ENCODE measurements around the gene RNF212.

The RNF212 gene

GRCh38 chr4:1112821-1113182, 562 bp downstream of the RNF212 start:
- H3K36me3 ChIP-seq (ENCODE audit: control insufficient read depth, insufficient read depth, low read length, severe bottlenecking), result no peaks in the 10 kb centered on the region
- H3K9me3 ChIP-seq (ENCODE audit: control insufficient read depth, low read length), result no peaks in the 10 kb centered on the region
- peaks cover 2% of the 10 kb centered on the region for H3K4me1 ChIP-seq (ENCODE audit: control insufficient read depth, insufficient read depth, low read length)
- H3K9ac ChIP-seq (ENCODE audit: low read length), result no peak overlapping the region
- no peak for DNase-seq (ENCODE audit: low read depth)
- H3K4me3 ChIP-seq (ENCODE audit: low read length), result no peak overlapping the region
- H3K27me3 ChIP-seq (replicated peaks; ENCODE audit: control insufficient read depth, insufficient read depth, low read length), result peaks cover 7% of the 10 kb centered on the region

- H3K27me3 ChIP-seq (replicated peaks; ENCODE audit: control insufficient read depth, insufficient read depth, low read length), result peaks cover 7% of the 10 kb centered on the region
- H3K9ac ChIP-seq (ENCODE audit: low read length), result no peak overlapping the region
- H3K36me3 ChIP-seq (ENCODE audit: control insufficient read depth, insufficient read depth, low read length, severe bottlenecking), result no peaks in the 10 kb centered on the region
- H3K4me3 ChIP-seq (ENCODE audit: low read length), result no peak overlapping the region
- DNase-seq (ENCODE audit: low read depth), result no peak
- no peaks in the 10 kb centered on the region for H3K9me3 ChIP-seq (ENCODE audit: control insufficient read depth, low read length)
- peaks cover 2% of the 10 kb centered on the region for H3K4me1 ChIP-seq (ENCODE audit: control insufficient read depth, insufficient read depth, low read length)
Measured at GRCh38 chr4:1112174-1112820, 1.1 kb downstream of the RNF212 start.

- Histone ChIP-seq H3K36me3 (ENCODE audit: control insufficient read depth, insufficient read depth, low read length, severe bottlenecking) (no peaks in the 10 kb centered on the region), H3K9ac (ENCODE audit: low read length) (no peak overlapping the region), H3K4me1 (ENCODE audit: control insufficient read depth, insufficient read depth, low read length) (peaks cover 2% of the 10 kb centered on the region), H3K27me3 (replicated peaks; ENCODE audit: control insufficient read depth, insufficient read depth, low read length) (peaks cover 7% of the 10 kb centered on the region), H3K9me3 (ENCODE audit: control insufficient read depth, low read length) (no peaks in the 10 kb centered on the region), H3K4me3 (ENCODE audit: low read length) (no peak overlapping the region)
- DNase-seq (ENCODE audit: low read depth), result no peak
Measured at GRCh38 chr4:1111259-1111809, 2.0 kb downstream of the RNF212 start.

- no peaks in the 10 kb centered on the region for H3K9me3 ChIP-seq (ENCODE audit: control insufficient read depth, low read length)
- no peak for DNase-seq (ENCODE audit: low read depth)
- H3K9ac ChIP-seq (ENCODE audit: low read length), result no peak overlapping the region
- H3K36me3 ChIP-seq (ENCODE audit: control insufficient read depth, insufficient read depth, low read length, severe bottlenecking), result no peaks in the 10 kb centered on the region
- H3K4me3 ChIP-seq (ENCODE audit: low read length), result no peak overlapping the region
- peaks cover 2% of the 10 kb centered on the region for H3K4me1 ChIP-seq (ENCODE audit: control insufficient read depth, insufficient read depth, low read length)
- peaks cover 7% of the 10 kb centered on the region for H3K27me3 ChIP-seq (replicated peaks; ENCODE audit: control insufficient read depth, insufficient read depth, low read length)
Measured at GRCh38 chr4:1109898-1110506, 3.4 kb downstream of the RNF212 start.

- H3K27me3 ChIP-seq (replicated peaks; ENCODE audit: control insufficient read depth, insufficient read depth, low read length), result peaks cover 7% of the 10 kb centered on the region
- DNase-seq (ENCODE audit: low read depth), result no peak
- H3K4me3 ChIP-seq (ENCODE audit: low read length), result no peak overlapping the region
Measured at GRCh38 chr4:1109333-1109732, 4.0 kb downstream of the RNF212 start.

DNA sequence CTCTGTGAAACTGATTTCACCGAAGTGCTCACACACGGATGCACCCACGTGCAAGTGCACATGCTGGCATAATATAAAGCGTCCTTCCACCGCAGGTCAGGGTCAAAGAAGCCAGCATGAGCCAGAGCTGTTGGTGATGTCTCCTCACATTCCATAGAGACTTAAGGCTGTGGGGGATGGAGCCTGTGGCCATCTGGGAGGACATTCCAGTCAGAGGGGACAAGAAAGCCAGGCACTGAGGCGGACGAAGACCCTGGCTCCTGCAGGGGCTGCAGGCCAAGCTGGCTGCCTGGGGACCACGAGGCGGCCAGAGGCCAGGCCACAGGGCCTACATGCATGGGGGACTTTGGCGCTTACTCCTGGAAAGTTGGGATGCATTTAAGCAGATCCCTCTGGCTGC, 7.7 kb downstream of the RNF212 start:
- no peaks in the 10 kb centered on the region for H3K36me3 ChIP-seq (ENCODE audit: control insufficient read depth, insufficient read depth, low read length, severe bottlenecking)
- no peak overlapping the region for H3K9ac ChIP-seq (ENCODE audit: low read length)
- peaks cover 2% of the 10 kb centered on the region for H3K4me1 ChIP-seq (ENCODE audit: control insufficient read depth, insufficient read depth, low read length)
- peaks cover 3% of the 10 kb centered on the region for H3K27me3 ChIP-seq (replicated peaks; ENCODE audit: control insufficient read depth, insufficient read depth, low read length)
- H3K9me3 ChIP-seq (ENCODE audit: control insufficient read depth, low read length), result no peaks in the 10 kb centered on the region
- DNase-seq (ENCODE audit: low read depth), result no peak
- H3K4me3 ChIP-seq (ENCODE audit: low read length), result no peak overlapping the region

More at GRCh38 chr4:1109333-1109732, 4.0 kb downstream of the RNF212 start:
- no peaks in the 10 kb centered on the region for H3K36me3 ChIP-seq (ENCODE audit: control insufficient read depth, insufficient read depth, low read length, severe bottlenecking)
- no peaks in the 10 kb centered on the region for H3K9me3 ChIP-seq (ENCODE audit: control insufficient read depth, low read length)
- peaks cover 2% of the 10 kb centered on the region for H3K4me1 ChIP-seq (ENCODE audit: control insufficient read depth, insufficient read depth, low read length)
- H3K9ac ChIP-seq (ENCODE audit: low read length), result no peak overlapping the region

- DNase-seq (ENCODE audit: low read depth), result no peak
- Histone ChIP-seq H3K36me3 (ENCODE audit: control insufficient read depth, insufficient read depth, low read length, severe bottlenecking) (no peaks in the 10 kb centered on the region), H3K4me3 (ENCODE audit: low read length) (no peak overlapping the region), H3K9me3 (ENCODE audit: control insufficient read depth, low read length) (no peaks in the 10 kb centered on the region), H3K27me3 (replicated peaks; ENCODE audit: control insufficient read depth, insufficient read depth, low read length) (no peaks in the 10 kb centered on the region), H3K9ac (ENCODE audit: low read length) (no peak overlapping the region), H3K4me1 (ENCODE audit: control insufficient read depth, insufficient read depth, low read length) (no peaks in the 10 kb centered on the region)
Measured at GRCh38 chr4:1105067-1105466, 8.3 kb downstream of the RNF212 start.

GRCh38 chr4:1104647-1105046, 8.7 kb downstream of the RNF212 start:
- no peaks in the 10 kb centered on the region for H3K4me1 ChIP-seq (ENCODE audit: control insufficient read depth, insufficient read depth, low read length)
- no peaks in the 10 kb centered on the region for H3K36me3 ChIP-seq (ENCODE audit: control insufficient read depth, insufficient read depth, low read length, severe bottlenecking)
- no peak overlapping the region for H3K9ac ChIP-seq (ENCODE audit: low read length)
- no peaks in the 10 kb centered on the region for H3K27me3 ChIP-seq (replicated peaks; ENCODE audit: control insufficient read depth, insufficient read depth, low read length)
- DNase-seq (ENCODE audit: low read depth), result no peak
- no peaks in the 10 kb centered on the region for H3K9me3 ChIP-seq (ENCODE audit: control insufficient read depth, low read length)
- no peak overlapping the region for H3K4me3 ChIP-seq (ENCODE audit: low read length)

- Histone ChIP-seq H3K4me1 (ENCODE audit: control insufficient read depth, insufficient read depth, low read length) (no peaks in the 10 kb centered on the region), H3K4me3 (ENCODE audit: low read length) (no peak overlapping the region), H3K27me3 (replicated peaks; ENCODE audit: control insufficient read depth, insufficient read depth, low read length) (no peaks in the 10 kb centered on the region), H3K36me3 (ENCODE audit: control insufficient read depth, insufficient read depth, low read length, severe bottlenecking) (no peaks in the 10 kb centered on the region), H3K9me3 (ENCODE audit: control insufficient read depth, low read length) (no peaks in the 10 kb centered on the region), H3K9ac (ENCODE audit: low read length) (no peak overlapping the region)
- DNase-seq (ENCODE audit: low read depth), result no peak
Measured at GRCh38 chr4:1099684-1100335, 13.6 kb downstream of the RNF212 start.

GRCh38 chr4:1099270-1099669, 14.1 kb downstream of the RNF212 start:
- no peak overlapping the region for H3K4me3 ChIP-seq (ENCODE audit: low read length)
- no peaks in the 10 kb centered on the region for H3K27me3 ChIP-seq (replicated peaks; ENCODE audit: control insufficient read depth, insufficient read depth, low read length)
- no peaks in the 10 kb centered on the region for H3K4me1 ChIP-seq (ENCODE audit: control insufficient read depth, insufficient read depth, low read length)
- no peak overlapping the region for H3K9ac ChIP-seq (ENCODE audit: low read length)
- DNase-seq (ENCODE audit: low read depth), result no peak
- H3K36me3 ChIP-seq (ENCODE audit: control insufficient read depth, insufficient read depth, low read length, severe bottlenecking), result no peaks in the 10 kb centered on the region
- H3K9me3 ChIP-seq (ENCODE audit: control insufficient read depth, low read length), result no peaks in the 10 kb centered on the region

- Histone ChIP-seq H3K4me3 (ENCODE audit: low read length) (no peak overlapping the region), H3K9ac (ENCODE audit: low read length) (no peak overlapping the region), H3K9me3 (ENCODE audit: control insufficient read depth, low read length) (no peaks in the 10 kb centered on the region), H3K4me1 (ENCODE audit: control insufficient read depth, insufficient read depth, low read length) (no peaks in the 10 kb centered on the region), H3K36me3 (ENCODE audit: control insufficient read depth, insufficient read depth, low read length, severe bottlenecking) (no peaks in the 10 kb centered on the region), H3K27me3 (replicated peaks; ENCODE audit: control insufficient read depth, insufficient read depth, low read length) (peaks cover 2% of the 10 kb centered on the region)
- no peak for DNase-seq (ENCODE audit: low read depth)
Measured at GRCh38 chr4:1098311-1098925, 14.9 kb downstream of the RNF212 start.

Data from adipocyte (in vitro differentiated cells).